Measurements from ENCODE around the gene CCNE1.

CCNE1 gene

GRCh38 chr19:29811125-29812079 is at the start of gene CCNE1:
Gene CCNE1 (plus strand): TSS chr19:29811991. CDS start chr19:29812556, 565 bp downstream.
- H3K9me3 ChIP-seq (ENCODE audit: control insufficient read depth in 1 of 2, low read length in 2 of 2): no peaks in the 10 kb centered on the region
- peak within 1 kb of the TSS; percentile 1 to 67 for H3K4me3 ChIP-seq (ENCODE audit: low read depth in 1 of 2, low read length in 2 of 2)
- no peak within 1 kb of the TSS for H3K27ac ChIP-seq (ENCODE audit: low read length)
- no peaks in the 10 kb centered on the region for H3K36me3 ChIP-seq (ENCODE audit: control insufficient read depth in 1 of 2, insufficient read depth in 2 of 2, low read length in 2 of 2)
- H3K4me1 ChIP-seq (ENCODE audit: control insufficient read depth in 1 of 2, insufficient read depth in 2 of 2, low read length in 2 of 2): peaks cover 0 to 7% of the 10 kb centered on the region in 2 donors
- H3K27me3 ChIP-seq (ENCODE audit: low read depth, low read length): no peaks in the 10 kb centered on the region

DNA sequence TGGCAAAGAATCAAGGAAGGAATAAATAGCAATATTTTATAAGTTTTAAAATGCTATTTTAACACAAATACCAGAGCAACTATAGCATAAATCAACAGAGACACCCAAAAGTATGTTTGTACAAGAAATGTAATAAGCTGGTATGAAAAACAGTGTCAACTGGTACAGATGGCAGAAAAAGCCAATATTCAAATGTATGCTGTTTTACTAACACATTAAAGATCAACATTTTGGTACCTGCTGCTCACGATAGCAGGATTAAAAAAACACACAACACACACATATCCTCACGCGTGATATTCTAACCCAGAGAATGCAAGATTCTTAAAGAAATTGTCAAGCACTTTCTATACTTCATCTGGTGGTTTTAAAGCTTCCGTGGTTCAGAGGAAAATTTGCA is 48.6 kb upstream of the CCNE1 start:
- no peak overlapping the region for H3K4me3 ChIP-seq (ENCODE audit: low read depth in 1 of 2, low read length in 2 of 2)
- peaks cover 0 to 5% of the 10 kb centered on the region in 2 donors for H3K4me1 ChIP-seq (ENCODE audit: control insufficient read depth in 1 of 2, insufficient read depth in 2 of 2, low read length in 2 of 2)
- H3K27ac ChIP-seq (ENCODE audit: low read length): no peak overlapping the region
- H3K27me3 ChIP-seq (ENCODE audit: low read depth, low read length): no peaks in the 10 kb centered on the region
- no peaks in the 10 kb centered on the region for H3K9me3 ChIP-seq (ENCODE audit: control insufficient read depth in 1 of 2, low read length in 2 of 2)
- no peaks in the 10 kb centered on the region for H3K36me3 ChIP-seq (ENCODE audit: control insufficient read depth in 1 of 2, insufficient read depth in 2 of 2, low read length in 2 of 2)

- H3K27ac ChIP-seq (ENCODE audit: low read length): no peak overlapping the region
- no peaks in the 10 kb centered on the region for H3K36me3 ChIP-seq (ENCODE audit: control insufficient read depth in 1 of 2, insufficient read depth in 2 of 2, low read length in 2 of 2)
- H3K4me1 ChIP-seq (ENCODE audit: control insufficient read depth in 1 of 2, insufficient read depth in 2 of 2, low read length in 2 of 2): peaks cover 0 to 5% of the 10 kb centered on the region in 2 donors
- no peaks in the 10 kb centered on the region for H3K9me3 ChIP-seq (ENCODE audit: control insufficient read depth in 1 of 2, low read length in 2 of 2)
- H3K27me3 ChIP-seq (ENCODE audit: low read depth, low read length): no peaks in the 10 kb centered on the region
- no peak overlapping the region for H3K4me3 ChIP-seq (ENCODE audit: low read depth in 1 of 2, low read length in 2 of 2)
Measured at GRCh38 chr19:29764361-29764760, 47.4 kb upstream of the CCNE1 start.

DNA sequence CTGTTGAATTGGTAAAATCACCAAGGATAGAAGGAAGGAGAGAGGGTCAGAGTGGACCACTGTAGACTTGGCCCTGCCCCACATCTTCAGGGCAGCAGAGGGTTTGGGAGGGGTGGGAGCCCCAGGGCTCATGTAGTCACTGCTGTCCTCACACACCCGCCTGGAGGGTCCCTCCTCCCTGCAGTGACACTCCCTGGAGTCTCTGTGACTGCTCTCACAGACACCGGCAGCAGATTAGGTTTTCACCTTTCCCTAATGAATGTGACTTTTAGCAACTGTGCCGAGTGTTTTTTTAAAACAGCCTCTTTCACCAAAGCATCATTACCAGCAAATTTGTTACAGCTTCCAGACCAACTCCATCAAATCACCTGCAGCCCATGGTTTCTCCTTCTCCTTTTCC is 45.7 kb upstream of the CCNE1 start:
- Histone ChIP-seq H3K27me3 (ENCODE audit: low read depth, low read length) (no peaks in the 10 kb centered on the region), H3K4me3 (ENCODE audit: low read depth in 1 of 2, low read length in 2 of 2) (no peak overlapping the region), H3K9me3 (ENCODE audit: control insufficient read depth in 1 of 2, low read length in 2 of 2) (no peaks in the 10 kb centered on the region), H3K4me1 (ENCODE audit: control insufficient read depth in 1 of 2, insufficient read depth in 2 of 2, low read length in 2 of 2) (no peaks in the 10 kb centered on the region), H3K27ac (ENCODE audit: low read length) (no peak overlapping the region), H3K36me3 (ENCODE audit: control insufficient read depth in 1 of 2, insufficient read depth in 2 of 2, low read length in 2 of 2) (no peaks in the 10 kb centered on the region)

GRCh38 chr19:29767039-29767735 is 44.6 kb upstream of the CCNE1 start:
- Histone ChIP-seq H3K36me3 (ENCODE audit: control insufficient read depth in 1 of 2, insufficient read depth in 2 of 2, low read length in 2 of 2) (no peaks in the 10 kb centered on the region), H3K4me3 (ENCODE audit: low read depth in 1 of 2, low read length in 2 of 2) (no peak overlapping the region), H3K4me1 (ENCODE audit: control insufficient read depth in 1 of 2, insufficient read depth in 2 of 2, low read length in 2 of 2) (no peaks in the 10 kb centered on the region), H3K27ac (ENCODE audit: low read length) (no peak overlapping the region), H3K27me3 (ENCODE audit: low read depth, low read length) (no peaks in the 10 kb centered on the region), H3K9me3 (ENCODE audit: control insufficient read depth in 1 of 2, low read length in 2 of 2) (no peaks in the 10 kb centered on the region)

DNA sequence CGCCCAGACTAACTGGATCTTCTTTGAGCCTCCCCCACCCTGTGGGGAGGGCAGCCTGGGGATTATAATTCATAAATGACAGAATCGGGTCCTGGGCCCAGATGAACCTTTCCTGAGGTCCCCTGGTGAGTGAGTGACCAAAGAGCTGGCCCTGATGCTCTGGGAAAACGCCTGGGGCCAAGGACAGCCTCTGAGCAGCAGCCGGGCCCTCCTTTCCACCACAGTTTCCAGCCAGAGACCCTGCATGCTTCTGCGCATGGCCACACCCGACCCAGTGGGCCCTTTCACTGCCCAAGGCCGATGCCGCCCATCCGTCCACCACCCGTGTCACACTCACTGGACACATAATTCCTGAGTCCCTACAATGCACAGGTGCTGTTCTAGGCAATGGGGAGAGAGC is 43.6 kb upstream of the CCNE1 start:
- H3K4me3 ChIP-seq (ENCODE audit: low read depth in 1 of 2, low read length in 2 of 2): no peak overlapping the region
- H3K9me3 ChIP-seq (ENCODE audit: control insufficient read depth in 1 of 2, low read length in 2 of 2): no peaks in the 10 kb centered on the region
- H3K4me1 ChIP-seq (ENCODE audit: control insufficient read depth in 1 of 2, insufficient read depth in 2 of 2, low read length in 2 of 2): no peaks in the 10 kb centered on the region
- H3K27ac ChIP-seq (ENCODE audit: low read length): no peak overlapping the region
- no peaks in the 10 kb centered on the region for H3K27me3 ChIP-seq (ENCODE audit: low read depth, low read length)
- H3K36me3 ChIP-seq (ENCODE audit: control insufficient read depth in 1 of 2, insufficient read depth in 2 of 2, low read length in 2 of 2): no peaks in the 10 kb centered on the region

DNA sequence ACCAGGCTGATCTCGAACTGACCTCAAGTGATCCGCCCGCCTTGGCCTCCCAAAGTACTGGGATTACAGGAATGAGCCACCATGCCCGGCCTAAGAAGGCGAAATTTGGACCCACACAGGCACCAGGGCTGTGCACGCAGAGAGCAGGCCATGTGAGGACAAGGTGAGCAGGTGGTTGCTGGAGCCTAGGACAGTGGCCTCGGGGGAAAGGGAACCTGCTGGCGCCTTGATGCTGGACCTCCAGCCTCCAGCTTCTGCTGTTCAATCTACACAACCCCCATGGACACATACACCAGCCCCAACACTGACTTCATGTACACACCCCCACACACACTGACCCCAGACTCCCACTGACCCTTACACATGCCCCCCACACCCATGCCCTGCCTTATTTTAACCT is 41.8 kb upstream of the CCNE1 start:
- Histone ChIP-seq H3K9me3 (ENCODE audit: control insufficient read depth in 1 of 2, low read length in 2 of 2) (no peaks in the 10 kb centered on the region), H3K27me3 (ENCODE audit: low read depth, low read length) (no peaks in the 10 kb centered on the region), H3K36me3 (ENCODE audit: control insufficient read depth in 1 of 2, insufficient read depth in 2 of 2, low read length in 2 of 2) (no peaks in the 10 kb centered on the region), H3K27ac (ENCODE audit: low read length) (no peak overlapping the region), H3K4me1 (ENCODE audit: control insufficient read depth in 1 of 2, insufficient read depth in 2 of 2, low read length in 2 of 2) (no peaks in the 10 kb centered on the region), H3K4me3 (ENCODE audit: low read depth in 1 of 2, low read length in 2 of 2) (no peak overlapping the region)

GRCh38 chr19:29770648-29771047 is 41.1 kb upstream of the CCNE1 start:
- no peaks in the 10 kb centered on the region for H3K36me3 ChIP-seq (ENCODE audit: control insufficient read depth in 1 of 2, insufficient read depth in 2 of 2, low read length in 2 of 2)
- no peaks in the 10 kb centered on the region for H3K4me1 ChIP-seq (ENCODE audit: control insufficient read depth in 1 of 2, insufficient read depth in 2 of 2, low read length in 2 of 2)
- H3K9me3 ChIP-seq (ENCODE audit: control insufficient read depth in 1 of 2, low read length in 2 of 2): no peaks in the 10 kb centered on the region
- no peak overlapping the region for H3K27ac ChIP-seq (ENCODE audit: low read length)
- no peak overlapping the region for H3K4me3 ChIP-seq (ENCODE audit: low read depth in 1 of 2, low read length in 2 of 2)
- no peaks in the 10 kb centered on the region for H3K27me3 ChIP-seq (ENCODE audit: low read depth, low read length)

DNA sequence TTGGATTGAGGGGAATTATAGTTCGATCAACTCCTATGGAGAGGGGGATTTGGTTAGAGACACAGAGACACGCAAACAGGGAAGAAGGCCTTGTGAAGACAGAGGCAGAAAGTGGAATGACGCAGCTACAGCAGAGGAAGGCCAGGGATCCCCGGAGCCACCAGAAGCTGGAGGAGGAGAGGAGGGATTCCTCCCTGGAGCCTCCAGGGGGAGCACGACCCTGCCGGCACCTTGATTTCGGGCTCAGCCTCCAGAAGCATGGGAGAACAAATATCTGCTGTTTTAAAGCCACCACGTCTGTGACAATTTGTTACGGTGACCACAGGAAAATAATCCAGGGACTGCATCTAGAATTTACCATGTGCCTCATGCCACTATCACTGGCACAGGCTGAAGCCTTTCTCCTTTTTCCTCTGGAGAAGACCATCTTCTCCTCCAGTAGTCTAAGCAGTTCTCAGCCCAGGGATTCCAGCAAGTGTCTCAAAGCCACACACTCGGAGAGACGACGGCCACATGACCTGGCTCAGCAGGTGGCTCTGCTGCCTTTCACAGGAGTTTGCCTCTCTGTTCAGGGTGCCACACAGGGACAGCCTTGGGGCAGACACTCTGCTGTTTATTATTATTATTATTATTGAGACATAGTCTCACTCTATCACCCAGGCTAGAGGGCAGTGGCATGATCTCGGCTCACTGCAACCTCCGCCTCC is 39.9 kb upstream of the CCNE1 start:
- Histone ChIP-seq H3K27ac (ENCODE audit: low read length) (no peak overlapping the region), H3K36me3 (ENCODE audit: control insufficient read depth in 1 of 2, insufficient read depth in 2 of 2, low read length in 2 of 2) (no peaks in the 10 kb centered on the region), H3K4me3 (ENCODE audit: low read depth in 1 of 2, low read length in 2 of 2) (no peak overlapping the region), H3K4me1 (ENCODE audit: control insufficient read depth in 1 of 2, insufficient read depth in 2 of 2, low read length in 2 of 2) (no peaks in the 10 kb centered on the region), H3K27me3 (ENCODE audit: low read depth, low read length) (no peaks in the 10 kb centered on the region), H3K9me3 (ENCODE audit: control insufficient read depth in 1 of 2, low read length in 2 of 2) (no peaks in the 10 kb centered on the region)

DNA sequence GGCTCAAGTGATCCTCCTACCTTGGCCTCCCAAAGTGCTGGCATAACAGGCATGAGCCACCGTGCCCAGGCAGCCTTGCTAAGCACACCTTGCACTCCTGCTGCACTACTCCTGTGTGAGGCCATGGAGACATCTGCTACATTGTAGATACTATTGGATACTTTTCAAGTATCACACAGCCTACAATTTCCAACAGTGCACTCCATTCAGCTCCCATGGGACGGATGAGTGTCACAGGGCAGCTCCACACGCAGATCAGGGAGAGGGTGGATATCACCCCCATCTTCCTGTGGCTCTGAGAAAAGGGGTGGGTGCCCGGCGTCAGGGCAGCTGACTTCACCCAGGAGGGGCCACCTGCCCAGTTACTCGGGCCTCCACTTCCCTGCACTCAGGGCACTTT is 39.1 kb upstream of the CCNE1 start:
- Histone ChIP-seq H3K4me1 (ENCODE audit: control insufficient read depth in 1 of 2, insufficient read depth in 2 of 2, low read length in 2 of 2) (no peaks in the 10 kb centered on the region), H3K27me3 (ENCODE audit: low read depth, low read length) (no peaks in the 10 kb centered on the region), H3K27ac (ENCODE audit: low read length) (no peak overlapping the region), H3K4me3 (ENCODE audit: low read depth in 1 of 2, low read length in 2 of 2) (no peak overlapping the region), H3K36me3 (ENCODE audit: control insufficient read depth in 1 of 2, insufficient read depth in 2 of 2, low read length in 2 of 2) (no peaks in the 10 kb centered on the region), H3K9me3 (ENCODE audit: control insufficient read depth in 1 of 2, low read length in 2 of 2) (no peaks in the 10 kb centered on the region)

- Histone ChIP-seq H3K27me3 (ENCODE audit: low read depth, low read length) (no peaks in the 10 kb centered on the region), H3K4me3 (ENCODE audit: low read depth in 1 of 2, low read length in 2 of 2) (no peak overlapping the region), H3K27ac (ENCODE audit: low read length) (no peak overlapping the region), H3K4me1 (ENCODE audit: control insufficient read depth in 1 of 2, insufficient read depth in 2 of 2, low read length in 2 of 2) (no peaks in the 10 kb centered on the region), H3K9me3 (ENCODE audit: control insufficient read depth in 1 of 2, low read length in 2 of 2) (no peaks in the 10 kb centered on the region), H3K36me3 (ENCODE audit: control insufficient read depth in 1 of 2, insufficient read depth in 2 of 2, low read length in 2 of 2) (no peaks in the 10 kb centered on the region)
Measured at GRCh38 chr19:29773141-29773540, 38.6 kb upstream of the CCNE1 start.
